Skeletal muscle tissue (tissue), 4 donors: ENCODE results near the gene LONRF3. TPM values are rescaled to one million over a fixed set of nuclear protein-coding genes. Genes with fewer than 3 reads are reported as not detected.
"Not testable (repeated sequence)": the region's sequence is repeated elsewhere in the genome, so short reads cannot be mapped to it uniquely, and the experiment has no call there.

Experiments used
- H3K27ac ChIP-seq: one replicate; pipeline ENCODE4 v1.7.0; 2013; ENCODE audit warnings: mild to moderate bottlenecking, low read depth, low read length, inconsistent platforms
- H3K27me3 ChIP-seq, 3 donors: one replicate each; pipeline ENCODE4 v1.7.0; 2013; ENCODE audit warnings: low read length in 3 of 3; ENCODE audit not compliant: control insufficient read depth in 3 of 3, insufficient read depth in 3 of 3
- H3K36me3 ChIP-seq, 3 donors: one replicate each; pipeline ENCODE4 v1.7.0; 2013; ENCODE audit warnings: low read length in 3 of 3; ENCODE audit not compliant: control insufficient read depth in 3 of 3, insufficient read depth in 3 of 3
- H3K4me1 ChIP-seq, 3 donors: one replicate each; pipeline ENCODE4 v1.7.0; 2013; ENCODE audit warnings: low read length in 3 of 3, mild to moderate bottlenecking in 3 of 3; ENCODE audit not compliant: control insufficient read depth in 3 of 3, insufficient read depth in 3 of 3
- H3K4me3 ChIP-seq, 3 donors: one replicate each; pipeline ENCODE4 v1.7.0; 2013; ENCODE audit warnings: low read length in 3 of 3
- H3K9ac ChIP-seq, 3 donors: one replicate each; pipeline ENCODE4 v1.7.0; 2013; ENCODE audit warnings: low read length in 3 of 3, mild to moderate bottlenecking in 3 of 3, moderate library complexity in 2 of 3, low read depth in 1 of 3
- H3K9me3 ChIP-seq, 3 donors: one replicate each; pipeline ENCODE4 v1.7.0; 2013; ENCODE audit warnings: low read length in 3 of 3; ENCODE audit not compliant: control insufficient read depth in 3 of 3
- total RNA-seq: library from RNA; depleted of rRNA; stranded (reverse); fragments of >200 nt; gene quantifications from one replicate; pipeline ENCODE4 v1.2.3, GENCODE V29; 2014
- donor health status: Osteomylitis.

The LONRF3 gene
- total RNA-seq, 1 donor from 2014 or later, result 3.7 TPM

- no peaks in the 10 kb centered on the region for H3K4me1 ChIP-seq
- no peak overlapping the region for H3K9ac ChIP-seq
- no peak overlapping the region for H3K27ac ChIP-seq
- H3K4me3 ChIP-seq, result no peak overlapping the region
- no peaks in the 10 kb centered on the region for H3K27me3 ChIP-seq
- H3K36me3 ChIP-seq, result peaks cover 9 to 27% (median 18%) of the 10 kb centered on the region in 3 donors
- no peaks in the 10 kb centered on the region for H3K9me3 ChIP-seq
These were observed 33.8 kb downstream of the LONRF3 start for GRCh38 chrX:119008110-119008744.

GRCh38 chrX:119009071-119009470 is 34.7 kb downstream of the LONRF3 start:
- Histone ChIP-seq H3K4me1 (no peaks in the 10 kb centered on the region), H3K36me3 (peaks cover 13 to 33% (median 19%) of the 10 kb centered on the region in 3 donors), H3K27ac (no peak overlapping the region)

GRCh38 chrX:119010491-119010890 is 36.1 kb downstream of the LONRF3 start:
- Histone ChIP-seq H3K9me3 (no peaks in the 10 kb centered on the region), H3K27me3 (no peaks in the 10 kb centered on the region), H3K36me3 (peaks cover 13 to 41% (median 19%) of the 10 kb centered on the region in 3 donors), H3K4me3 (no peak overlapping the region), H3K9ac (no peak overlapping the region), H3K27ac (no peak overlapping the region), H3K4me1 (no peaks in the 10 kb centered on the region)

More at GRCh38 chrX:119009071-119009470, 34.7 kb downstream of the LONRF3 start:
- Histone ChIP-seq H3K9ac (no peak overlapping the region), H3K27me3 (no peaks in the 10 kb centered on the region), H3K4me3 (no peak overlapping the region), H3K9me3 (no peaks in the 10 kb centered on the region)

- no peaks in the 10 kb centered on the region for H3K27me3 ChIP-seq
- no peak overlapping the region for H3K9ac ChIP-seq
- H3K4me1 ChIP-seq, result no peaks in the 10 kb centered on the region
- H3K4me3 ChIP-seq, result no peak overlapping the region
- H3K9me3 ChIP-seq, result no peaks in the 10 kb centered on the region
- H3K36me3 ChIP-seq, result peaks cover 15 to 44% (median 21%) of the 10 kb centered on the region in 3 donors
- H3K27ac ChIP-seq, result no peak overlapping the region
These were observed 38.7 kb downstream of the LONRF3 start for GRCh38 chrX:119013164-119013563.

GRCh38 chrX:119015407-119016237 is 41.2 kb downstream of the LONRF3 start:
- H3K36me3 ChIP-seq, result peaks cover 11 to 34% (median 13%) of the 10 kb centered on the region in 3 donors
- H3K9ac ChIP-seq, result no peak overlapping the region
- no peaks in the 10 kb centered on the region for H3K9me3 ChIP-seq
- H3K27ac ChIP-seq, result no peak overlapping the region
- no peaks in the 10 kb centered on the region for H3K4me1 ChIP-seq
- H3K4me3 ChIP-seq, result no peak overlapping the region
- no peaks in the 10 kb centered on the region for H3K27me3 ChIP-seq

- no peak overlapping the region for H3K27ac ChIP-seq
- H3K36me3 ChIP-seq, result peaks cover 8 to 30% (median 9%) of the 10 kb centered on the region in 3 donors
- no peak overlapping the region for H3K9ac ChIP-seq
- H3K4me1 ChIP-seq, result no peaks in the 10 kb centered on the region
- no peaks in the 10 kb centered on the region for H3K27me3 ChIP-seq
- H3K9me3 ChIP-seq, result no peaks in the 10 kb centered on the region
- no peak overlapping the region for H3K4me3 ChIP-seq
These were observed 42.7 kb downstream of the LONRF3 start for GRCh38 chrX:119017077-119017476.

- no peak overlapping the region for H3K4me3 ChIP-seq
- no peaks in the 10 kb centered on the region for H3K9me3 ChIP-seq
- no peaks in the 10 kb centered on the region for H3K36me3 ChIP-seq
- H3K4me1 ChIP-seq, result no peaks in the 10 kb centered on the region
- H3K27me3 ChIP-seq, result no peaks in the 10 kb centered on the region
- no peak overlapping the region for H3K27ac ChIP-seq
- no peak overlapping the region for H3K9ac ChIP-seq
These were observed 51.5 kb downstream of the LONRF3 start for GRCh38 chrX:119025900-119026299.

- H3K9me3 ChIP-seq, result not testable (repeated sequence)
These were observed 51.9 kb downstream of the LONRF3 start for GRCh38 chrX:119026344-119026743.

GRCh38 chrX:119027960-119028732 is 53.7 kb downstream of the LONRF3 start:
- H3K27me3 ChIP-seq, H3K9me3 ChIP-seq, H3K9ac ChIP-seq, H3K4me1 ChIP-seq, H3K27ac ChIP-seq, H3K4me3 ChIP-seq, H3K36me3 ChIP-seq: not testable (repeated sequence)

More at GRCh38 chrX:119026344-119026743, 51.9 kb downstream of the LONRF3 start:
- not testable (repeated sequence) for H3K27me3 ChIP-seq, H3K4me3 ChIP-seq, H3K27ac ChIP-seq, H3K36me3 ChIP-seq, H3K4me1 ChIP-seq, H3K9ac ChIP-seq
